Body of pancreas (tissue), 4 donors: ENCODE measurements around the gene UNC93B1. TPM values are rescaled to one million over a fixed set of nuclear protein-coding genes. Genes with fewer than 3 reads are reported as not detected.

Source experiments
- ATAC-seq: fragments of 150-250 bp; one replicate; pipeline ENCODE4 v1.9.1; 2016
- DNase-seq, 4 donors: peaks; one replicate each; pipeline ENCODE4 v3.0.0-alpha.2; 2019
- H3K27ac ChIP-seq, 4 donors: fragments of 200-600 bp; sonication (generic); 1 replicate in 3 of 4; 2 replicates in 1 of 4; pipeline versions ENCODE4 v1.5.1 to v1.6.1; 2016 to 2019; ENCODE audit warnings: mild to moderate bottlenecking in 1 of 4, mixed read lengths in 1 of 4, moderate library complexity in 1 of 4
- H3K27me3 ChIP-seq, 2 donors: fragments of 200-600 bp; sonication (generic); one replicate each; pipeline ENCODE4 v1.6.0; 2016; ENCODE audit warnings: mild to moderate bottlenecking in 1 of 2
- H3K36me3 ChIP-seq, 2 donors: fragments of 200-600 bp; sonication (generic); replicated peaks in 1 of 2; 2 replicates each; pipeline ENCODE4 v1.5.1; 2016; ENCODE audit warnings: low read depth in 2 of 2; ENCODE audit not compliant: insufficient read depth in 1 of 2
- H3K4me1 ChIP-seq: fragments of 200-600 bp; sonication (generic); one replicate; pipeline ENCODE4 v1.6.0; 2016
- H3K4me3 ChIP-seq, 2 donors: fragments of 200-600 bp; sonication (generic); 1 replicate in 1 of 2; 2 replicates in 1 of 2; pipeline ENCODE4 v1.5.1; 2016 to 2019
- H3K9me3 ChIP-seq, 3 donors: fragments of 200-600 bp; sonication (generic); 1 replicate in 2 of 3; 2 replicates in 1 of 3; pipeline ENCODE4 v1.5.1; 2016
- CTCF ChIP-seq, 7 experiments: fragments of 450-650 bp in 4 of 7; fragments of 200-600 bp in 3 of 7; sonication (generic) in 3 of 7; IDR thresholded peaks; one replicate each; pipeline ENCODE4 v1.5.1; 2016 to 2019; ENCODE audit warnings: antibody characterized with exemption in 7 of 7
- POLR2A ChIP-seq, 3 donors: fragments of 450-650 bp; IDR thresholded peaks; one replicate each; pipeline ENCODE4 v1.6.1; 2016; ENCODE audit warnings: antibody characterized with exemption in 3 of 3, mild to moderate bottlenecking in 2 of 3
- WGBS, 2 donors: methylation state at CpG; one replicate each; pipeline ENCODE4 v1.1.5; 2017; 5-methylcytosine and 5-hydroxymethylcytosine counted together
- intact Hi-C: fragments of 100-400 bp; cut with DNase I; formaldehyde crosslinking; loops from one replicate; pipeline ENCODE4 v1.15.1; 2023
- total RNA-seq, 2 donors: library from RNA; depleted of rRNA; stranded (reverse); fragments of >200 nt; gene quantifications; one replicate each; pipeline ENCODE4 v1.1.0, GENCODE V29; 2016

UNC93B1 gene
- total RNA-seq, 2 donors from 2014 or later = 33.9 to 40.5 TPM

- Histone ChIP-seq H3K27me3 (no peaks in the 10 kb centered on the region), H3K27ac (no peak overlapping the region), H3K9me3 (no peaks in the 10 kb centered on the region), H3K4me1 (peaks cover 57% of the 10 kb centered on the region), H3K36me3 (no peaks in the 10 kb centered on the region), H3K4me3 (no peak overlapping the region)
- intact Hi-C loops = no loop called here
- ATAC-seq = no peak
- no peak for DNase-seq
- TF ChIP-seq CTCF (IDR thresholded peaks at IDR 0.05) (no peak), POLR2A (IDR thresholded peaks at IDR 0.05) (no peak)
- WGBS, 2 donors = 90 to 95% methylated on average over 8 of the region's 8 CpGs
Measured at GRCh38 chr11:68015467-68015866, 11.6 kb upstream of the UNC93B1 start.

GRCh38 chr11:68014947-68015447 is 11.1 kb upstream of the UNC93B1 start:
- no peak for ATAC-seq
- H3K4me3 ChIP-seq = no peak overlapping the region
- WGBS, 2 donors = 78 to 100% methylated on average over 2 to 7 of the region's 19 CpGs
- TF ChIP-seq POLR2A (IDR thresholded peaks at IDR 0.05) = no peak
- TF ChIP-seq CTCF (IDR thresholded peaks at IDR 0.05) = no peak
- H3K27me3 ChIP-seq = no peaks in the 10 kb centered on the region
- no peaks in the 10 kb centered on the region for H3K9me3 ChIP-seq
- peak overlapping the region; percentile 78 to 92 (median 88) for H3K27ac ChIP-seq
- intact Hi-C loops = no loop called here
- no peaks in the 10 kb centered on the region for H3K36me3 ChIP-seq
- no peak for DNase-seq
- peaks cover 62% of the 10 kb centered on the region for H3K4me1 ChIP-seq

GRCh38 chr11:68014157-68014946 is 10.5 kb upstream of the UNC93B1 start:
- Histone ChIP-seq H3K36me3 (no peaks in the 10 kb centered on the region), H3K27me3 (no peaks in the 10 kb centered on the region), H3K4me3 (no peak overlapping the region), H3K27ac (peak overlapping the region; percentile 78 to 92 (median 88)), H3K9me3 (no peaks in the 10 kb centered on the region), H3K4me1 (peaks cover 68% of the 10 kb centered on the region)
- TF ChIP-seq CTCF (IDR thresholded peaks at IDR 0.05) = no peak
- no peak for TF ChIP-seq POLR2A (IDR thresholded peaks at IDR 0.05)
- whole genome bisulfite sequencing, 2 donors = 56 to 62% methylated on average over 8 to 14 of the region's 16 CpGs
- intact Hi-C loops = no loop called here
- no peak for ATAC-seq
- peak in 3 of 4 donors; percentile 55 to 72 (median 61) for DNase-seq

DNA sequence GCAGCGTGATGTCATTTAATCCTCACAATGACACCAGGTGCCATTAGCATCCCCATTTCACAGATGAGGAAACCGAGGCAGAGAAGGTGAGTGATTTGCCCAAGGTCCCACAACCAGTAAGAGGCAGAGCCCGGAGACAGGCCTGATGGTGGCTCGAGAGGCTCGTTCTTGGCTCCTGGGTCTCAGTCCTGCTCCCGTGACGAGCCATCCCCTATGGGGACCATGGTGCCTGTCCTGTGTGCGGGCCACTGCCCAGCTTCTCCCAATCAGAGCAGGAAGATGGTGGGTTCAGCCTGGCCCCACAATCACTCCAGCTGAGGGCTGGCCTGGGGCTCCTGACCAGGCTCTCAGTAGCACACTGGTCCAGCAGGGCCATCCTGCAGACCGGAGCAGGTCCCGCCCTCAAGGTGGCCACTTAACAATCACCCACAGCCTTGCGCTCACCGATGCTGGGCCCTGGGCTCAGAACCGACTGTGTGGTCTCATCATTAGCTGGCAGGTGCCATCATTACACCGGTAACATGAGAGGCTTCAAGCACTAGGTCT is 9.8 kb upstream of the UNC93B1 start:
- intact Hi-C loops = no loop called here
- no peak for ATAC-seq
- 80 to 82% methylated on average over 7 to 14 of the region's 14 CpGs for WGBS, 2 donors
- DNase-seq = no peak
- no peak for TF ChIP-seq POLR2A (IDR thresholded peaks at IDR 0.05)
- no peak for TF ChIP-seq CTCF (IDR thresholded peaks at IDR 0.05)
- peak overlapping the region; percentile 78 to 92 (median 88) for H3K27ac ChIP-seq
- H3K4me1 ChIP-seq = peaks cover 75% of the 10 kb centered on the region
- H3K9me3 ChIP-seq = no peaks in the 10 kb centered on the region
- H3K36me3 ChIP-seq = no peaks in the 10 kb centered on the region
- H3K4me3 ChIP-seq = no peak overlapping the region
- H3K27me3 ChIP-seq = no peaks in the 10 kb centered on the region
